Measurements from ENCODE around the gene KIZ.

The KIZ gene

DNA sequence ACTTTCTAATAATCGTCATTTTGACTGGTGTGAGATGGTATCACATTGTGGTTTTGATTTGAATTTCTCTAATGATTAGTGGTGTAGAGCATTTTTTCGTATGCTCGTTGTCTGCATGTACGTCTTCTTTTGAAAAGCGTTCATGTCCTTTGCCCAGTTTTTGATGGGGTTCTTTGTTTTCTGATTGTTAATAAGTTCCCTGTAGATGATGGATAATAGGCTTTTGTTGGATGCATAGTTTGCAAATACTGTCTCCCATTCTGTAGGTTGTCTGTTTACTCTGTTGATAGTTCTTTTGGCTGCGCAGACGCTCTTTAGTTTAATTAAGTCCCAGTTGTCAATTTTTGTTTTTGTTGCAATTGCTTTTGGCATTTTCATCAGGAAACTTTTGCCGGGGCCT lies 144.9 kb downstream of the KIZ start:
- Mint-ChIP-seq H3K36me3 (ENCODE audit: low read depth) (no peaks in the 10 kb centered on the region), H3K27ac (no peak overlapping the region), H3K4me3 (no peak overlapping the region), H3K4me1 (no peaks in the 10 kb centered on the region), H3K9me3 (peaks cover 10% of the 10 kb centered on the region), H3K27me3 (ENCODE audit: low read depth, poor library complexity) (peaks cover 20% of the 10 kb centered on the region)
- TF ChIP-seq, protein P1, sequence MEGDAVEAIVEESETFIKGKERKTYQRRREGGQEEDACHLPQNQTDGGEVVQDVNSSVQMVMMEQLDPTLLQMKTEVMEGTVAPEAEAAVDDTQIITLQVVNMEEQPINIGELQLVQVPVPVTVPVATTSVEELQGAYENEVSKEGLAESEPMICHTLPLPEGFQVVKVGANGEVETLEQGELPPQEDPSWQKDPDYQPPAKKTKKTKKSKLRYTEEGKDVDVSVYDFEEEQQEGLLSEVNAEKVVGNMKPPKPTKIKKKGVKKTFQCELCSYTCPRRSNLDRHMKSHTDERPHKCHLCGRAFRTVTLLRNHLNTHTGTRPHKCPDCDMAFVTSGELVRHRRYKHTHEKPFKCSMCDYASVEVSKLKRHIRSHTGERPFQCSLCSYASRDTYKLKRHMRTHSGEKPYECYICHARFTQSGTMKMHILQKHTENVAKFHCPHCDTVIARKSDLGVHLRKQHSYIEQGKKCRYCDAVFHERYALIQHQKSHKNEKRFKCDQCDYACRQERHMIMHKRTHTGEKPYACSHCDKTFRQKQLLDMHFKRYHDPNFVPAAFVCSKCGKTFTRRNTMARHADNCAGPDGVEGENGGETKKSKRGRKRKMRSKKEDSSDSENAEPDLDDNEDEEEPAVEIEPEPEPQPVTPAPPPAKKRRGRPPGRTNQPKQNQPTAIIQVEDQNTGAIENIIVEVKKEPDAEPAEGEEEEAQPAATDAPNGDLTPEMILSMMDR (IDR thresholded peaks at IDR 0.05) = no peak
- no peak for DNase-seq

DNA sequence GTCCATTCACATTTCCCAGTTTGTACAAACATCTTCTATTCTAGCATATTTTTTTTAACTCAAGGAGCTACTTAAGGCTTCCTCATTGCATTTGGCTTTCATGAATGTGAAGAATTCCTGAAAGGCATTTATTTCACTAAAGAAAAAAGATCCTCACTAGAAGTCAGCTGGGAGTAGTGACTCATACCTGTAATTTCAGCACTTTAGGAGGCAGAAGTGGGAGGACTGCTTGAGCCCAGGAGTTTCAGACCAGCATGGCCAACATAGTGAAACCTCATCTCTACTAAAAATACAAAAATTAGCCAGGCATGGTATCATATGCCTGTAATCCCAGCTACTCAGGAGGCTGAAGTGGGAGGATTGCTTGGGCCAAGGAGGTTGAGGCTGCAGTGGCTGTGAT lies 146.4 kb downstream of the KIZ start:
- Mint-ChIP-seq H3K27ac (no peak overlapping the region), H3K9me3 (peaks cover 6% of the 10 kb centered on the region), H3K4me1 (no peaks in the 10 kb centered on the region), H3K36me3 (ENCODE audit: low read depth) (no peaks in the 10 kb centered on the region), H3K4me3 (no peak overlapping the region), H3K27me3 (ENCODE audit: low read depth, poor library complexity) (peaks cover 12% of the 10 kb centered on the region)
- TF ChIP-seq, protein P1 (IDR thresholded peaks at IDR 0.05) = no peak
- DNase-seq = no peak

DNA sequence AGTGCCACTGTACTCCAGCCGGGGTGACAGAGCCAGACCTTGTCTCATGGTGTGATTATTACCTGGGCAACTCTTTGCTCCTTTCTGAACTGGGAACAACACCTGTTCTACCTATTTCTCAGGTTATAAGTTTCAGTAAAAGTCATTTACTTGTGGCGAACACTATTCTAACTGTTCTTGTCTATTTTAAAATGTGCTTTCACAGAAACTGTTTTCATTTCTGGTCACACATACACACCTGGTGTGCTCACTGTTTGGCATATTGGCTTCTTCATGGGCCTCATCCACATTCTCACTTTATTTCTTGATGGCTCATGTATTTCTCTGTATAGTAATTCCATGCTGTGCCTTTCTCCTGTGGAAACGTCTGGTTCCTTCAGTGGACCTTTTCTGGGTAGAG lies 146.8 kb downstream of the KIZ start:
- no peak for DNase-seq
- TF ChIP-seq, protein P1 (IDR thresholded peaks at IDR 0.05) = no peak
- H3K27me3 Mint-ChIP-seq (ENCODE audit: low read depth, poor library complexity) = peaks cover 14% of the 10 kb centered on the region
- H3K4me1 Mint-ChIP-seq = no peaks in the 10 kb centered on the region
- no peak overlapping the region for H3K4me3 Mint-ChIP-seq
- no peak overlapping the region for H3K27ac Mint-ChIP-seq
- H3K36me3 Mint-ChIP-seq (ENCODE audit: low read depth) = no peaks in the 10 kb centered on the region
- H3K9me3 Mint-ChIP-seq = peaks cover 2% of the 10 kb centered on the region

DNA sequence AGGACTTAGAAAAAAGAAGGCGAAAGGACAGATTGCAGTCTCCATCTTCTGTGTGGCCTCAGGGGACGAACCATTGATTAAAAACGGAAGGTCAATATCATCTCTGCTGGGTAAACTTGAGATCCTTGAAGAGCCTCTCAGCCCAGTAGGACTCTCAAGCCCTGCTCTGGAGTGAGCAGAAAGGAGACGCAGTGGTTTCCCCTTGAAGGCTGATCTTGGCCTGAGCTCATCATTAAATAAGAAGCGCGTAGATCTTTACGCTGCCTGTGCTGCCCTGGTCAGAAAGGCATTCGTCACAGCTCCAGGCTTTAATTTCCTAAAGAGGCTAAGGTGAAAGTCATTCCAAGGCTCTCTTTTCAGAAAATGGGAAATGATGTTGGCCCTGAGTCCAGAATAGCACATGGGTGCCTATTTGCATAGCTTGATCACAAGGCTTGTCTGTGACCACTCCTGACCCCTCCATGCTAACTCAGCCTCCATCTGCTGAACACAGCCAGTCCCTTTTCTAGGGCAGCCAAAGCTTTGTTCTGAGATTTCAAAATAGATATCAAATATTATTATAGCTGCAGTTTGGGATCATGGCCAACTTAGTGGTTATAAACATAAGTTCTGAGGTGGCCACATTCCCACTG lies 148.0 kb downstream of the KIZ start:
- H3K27ac Mint-ChIP-seq = no peak overlapping the region
- DNase-seq = no peak
- no peak overlapping the region for H3K4me3 Mint-ChIP-seq
- H3K4me1 Mint-ChIP-seq = no peaks in the 10 kb centered on the region
- TF ChIP-seq, protein P1 (IDR thresholded peaks at IDR 0.05) = no peak
- H3K36me3 Mint-ChIP-seq (ENCODE audit: low read depth) = no peaks in the 10 kb centered on the region
- no peaks in the 10 kb centered on the region for H3K9me3 Mint-ChIP-seq
- H3K27me3 Mint-ChIP-seq (ENCODE audit: low read depth, poor library complexity) = peaks cover 18% of the 10 kb centered on the region

DNA sequence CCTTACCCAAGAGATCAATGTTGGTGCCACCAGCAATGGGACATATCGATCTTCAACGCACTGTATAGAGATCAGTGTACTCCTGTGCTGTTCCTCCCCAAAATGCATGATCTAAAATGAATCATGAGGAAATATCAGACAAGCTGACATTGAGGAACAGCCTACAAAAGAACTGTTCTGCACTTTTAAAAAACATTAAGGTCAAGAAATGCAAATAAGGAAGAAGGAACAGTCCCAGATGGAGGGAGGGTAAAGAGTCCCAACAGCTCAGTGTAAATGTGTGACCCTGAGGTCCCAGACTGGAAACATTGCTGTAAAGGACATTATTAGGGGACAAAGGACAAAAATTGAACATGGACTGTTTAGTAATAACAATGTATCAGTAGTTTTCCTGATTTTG lies 152.9 kb downstream of the KIZ start:
- no peak overlapping the region for H3K27ac Mint-ChIP-seq

More for the DNA sequence above, 152.9 kb downstream of the KIZ start:
- peaks cover 5% of the 10 kb centered on the region for H3K9me3 Mint-ChIP-seq
- H3K4me1 Mint-ChIP-seq = no peaks in the 10 kb centered on the region
- no peaks in the 10 kb centered on the region for H3K36me3 Mint-ChIP-seq (ENCODE audit: low read depth)
- no peak overlapping the region for H3K4me3 Mint-ChIP-seq
- TF ChIP-seq, protein P1 (IDR thresholded peaks at IDR 0.05) = no peak
- no peak for DNase-seq
- H3K27me3 Mint-ChIP-seq (ENCODE audit: low read depth, poor library complexity) = peaks cover 31% of the 10 kb centered on the region

Measured in nephron progenitor cell (in vitro differentiated cells).